ENCODE measurements around the gene DNASE1L1. TPM values are rescaled to one million over a fixed set of nuclear protein-coding genes. Genes with fewer than 3 reads are reported as not detected.

The DNASE1L1 gene
- total and polyA plus RNA-seq, 2 of the 13 experiments (the other 11 are each of a cell fraction or from before 2014, with no cell fraction given) = 4.7 to 12.3 TPM

DNA sequence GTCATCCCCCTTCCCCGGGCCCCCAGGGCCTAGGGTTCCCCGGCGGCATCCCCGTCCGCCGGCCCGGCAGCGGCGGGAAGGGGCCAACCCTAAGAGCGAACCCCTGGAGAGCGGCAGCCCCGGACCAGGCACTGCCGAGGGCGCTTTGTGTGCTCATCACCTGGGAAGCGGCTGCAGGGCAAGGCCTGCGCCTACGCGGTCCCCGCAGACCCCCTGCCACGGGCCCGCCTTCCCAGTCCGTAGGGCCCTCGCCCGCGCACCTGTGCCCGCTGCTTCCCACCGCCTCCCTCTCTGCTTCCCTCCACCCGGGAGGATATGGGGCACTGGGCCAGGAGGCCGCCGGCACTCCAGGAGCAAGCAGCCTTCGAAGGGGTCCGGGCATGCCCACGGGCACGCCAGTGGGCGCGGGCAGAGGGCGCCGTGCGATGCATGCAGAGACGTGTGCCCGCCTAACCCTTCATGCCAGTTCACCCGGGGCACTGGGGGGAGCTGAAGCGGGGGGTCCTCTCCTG is 37.2 kb downstream of the DNASE1L1 start:
- Histone ChIP-seq H3K4me2 (ENCODE audit: low read depth, low read length) (peak overlapping the region; percentile 49), H3K79me2 (ENCODE audit: insufficient read depth, low read length) (peaks cover 22% of the 10 kb centered on the region), H3K4me3 (replicated peaks in 1 of 3; ENCODE audit: insufficient read depth in 1 of 3, low read depth in 2 of 3, low read length in 3 of 3) (peak overlapping the region in 2 of 3 experiments; percentile 51 to 54; a peak in 3 of 6 replicates), H4K20me1 (ENCODE audit: insufficient read depth, low read length) (peaks cover 7% of the 10 kb centered on the region; the same call in 1 of the 2 replicates), H3K27me3 (ENCODE audit: control insufficient read depth in 1 of 2, insufficient read depth in 2 of 2, low read length in 2 of 2) (no peaks in the 10 kb centered on the region), H2AFZ (ENCODE audit: low read length) (no peak overlapping the region), H3K9ac (ENCODE audit: insufficient read depth, low read depth, low read length) (no peak overlapping the region), H3K27ac (ENCODE audit: extremely low read length, insufficient read depth, low read length) (no peak overlapping the region), H3K4me1 (ENCODE audit: insufficient read depth, low read length) (peaks cover 42% of the 10 kb centered on the region), H3K9me3 (ENCODE audit: low read length) (no peaks in the 10 kb centered on the region), H3K36me3 (replicated peaks in 1 of 2; ENCODE audit: control insufficient read depth in 1 of 2, insufficient read depth in 2 of 2, low read length in 2 of 2) (peaks cover 3 to 4% of the 10 kb centered on the region in 2 experiments; a peak in 3 of 5 replicates)
- POLR2A ChIA-PET = no interaction called here
- BruUV-seq (replicated peaks) = no TSS peak
- DNase-seq (ENCODE audit: low spot score) (no peak), ATAC-seq (no peak), FAIRE-seq (no peak)
- TF ChIP-seq ZNF672 (CRISPR knock-in tag; IDR thresholded peaks at IDR 0.05) (no peak), KDM5A (IDR thresholded peaks at IDR 0.05; ENCODE audit: borderline replicate concordance, low read length) (no peak), EED (CRISPR knock-in tag; IDR thresholded peaks at IDR 0.05) (no peak), KDM2A (CRISPR knock-in tag; IDR thresholded peaks at IDR 0.05; ENCODE audit: borderline replicate concordance, low read depth) (no peak), GZF1 (CRISPR knock-in tag; IDR thresholded peaks at IDR 0.05) (no peak), ZNF619 (CRISPR knock-in tag; IDR thresholded peaks at IDR 0.05) (no peak), HNRNPL (IDR thresholded peaks at IDR 0.05; ENCODE audit: low read depth, low read length) (peak; percentile 78; the same call in 1 of the 2 replicates), FOXK1 (CRISPR knock-in tag; IDR thresholded peaks at IDR 0.05; ENCODE audit: borderline replicate concordance, low read depth) (no peak), ZNF780A (CRISPR knock-in tag; IDR thresholded peaks at IDR 0.05) (no peak)
- in situ Hi-C loops (cut with HindIII; ENCODE audit: extremely low pct_ligation_motif_present, low pct_unique_long_range_greater_than_20kb) (no loop called here), intact Hi-C loops (cut with micrococcal nuclease; ENCODE audit: unreplicated experiment) (no loop called here)
- CTCF ChIA-PET (ENCODE audit: low intra/inter-chr PET ratio, low total read pairs) = interaction anchor here (3.0 kb wide), 1 partner anchor 163 kb away, joined by 55 read pairs; no protein-coding TSS in a partner anchor
- WGBS (ENCODE audit: low lambda C conversion rate) = 72% methylated on average over 14 of the region's 43 CpGs

All from HepG2 (cell line).